ENCODE results near the gene SPSB4.

- TF ChIP-seq, protein P1, sequence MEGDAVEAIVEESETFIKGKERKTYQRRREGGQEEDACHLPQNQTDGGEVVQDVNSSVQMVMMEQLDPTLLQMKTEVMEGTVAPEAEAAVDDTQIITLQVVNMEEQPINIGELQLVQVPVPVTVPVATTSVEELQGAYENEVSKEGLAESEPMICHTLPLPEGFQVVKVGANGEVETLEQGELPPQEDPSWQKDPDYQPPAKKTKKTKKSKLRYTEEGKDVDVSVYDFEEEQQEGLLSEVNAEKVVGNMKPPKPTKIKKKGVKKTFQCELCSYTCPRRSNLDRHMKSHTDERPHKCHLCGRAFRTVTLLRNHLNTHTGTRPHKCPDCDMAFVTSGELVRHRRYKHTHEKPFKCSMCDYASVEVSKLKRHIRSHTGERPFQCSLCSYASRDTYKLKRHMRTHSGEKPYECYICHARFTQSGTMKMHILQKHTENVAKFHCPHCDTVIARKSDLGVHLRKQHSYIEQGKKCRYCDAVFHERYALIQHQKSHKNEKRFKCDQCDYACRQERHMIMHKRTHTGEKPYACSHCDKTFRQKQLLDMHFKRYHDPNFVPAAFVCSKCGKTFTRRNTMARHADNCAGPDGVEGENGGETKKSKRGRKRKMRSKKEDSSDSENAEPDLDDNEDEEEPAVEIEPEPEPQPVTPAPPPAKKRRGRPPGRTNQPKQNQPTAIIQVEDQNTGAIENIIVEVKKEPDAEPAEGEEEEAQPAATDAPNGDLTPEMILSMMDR (IDR thresholded peaks at IDR 0.05; ENCODE audit: low read depth, low read length, missing input control): no peak
- TF ChIP-seq RAD21 (IDR thresholded peaks at IDR 0.05) (no peak), TAF1 (conservative IDR thresholded peaks at IDR 0.05) (no peak), FOXA2 (IDR thresholded peaks at IDR 0.05) (no peak), EGR1 (IDR thresholded peaks at IDR 0.05; ENCODE audit: low read depth in 2 of 2) (no peak)
- TF ChIP-seq, protein P2, sequence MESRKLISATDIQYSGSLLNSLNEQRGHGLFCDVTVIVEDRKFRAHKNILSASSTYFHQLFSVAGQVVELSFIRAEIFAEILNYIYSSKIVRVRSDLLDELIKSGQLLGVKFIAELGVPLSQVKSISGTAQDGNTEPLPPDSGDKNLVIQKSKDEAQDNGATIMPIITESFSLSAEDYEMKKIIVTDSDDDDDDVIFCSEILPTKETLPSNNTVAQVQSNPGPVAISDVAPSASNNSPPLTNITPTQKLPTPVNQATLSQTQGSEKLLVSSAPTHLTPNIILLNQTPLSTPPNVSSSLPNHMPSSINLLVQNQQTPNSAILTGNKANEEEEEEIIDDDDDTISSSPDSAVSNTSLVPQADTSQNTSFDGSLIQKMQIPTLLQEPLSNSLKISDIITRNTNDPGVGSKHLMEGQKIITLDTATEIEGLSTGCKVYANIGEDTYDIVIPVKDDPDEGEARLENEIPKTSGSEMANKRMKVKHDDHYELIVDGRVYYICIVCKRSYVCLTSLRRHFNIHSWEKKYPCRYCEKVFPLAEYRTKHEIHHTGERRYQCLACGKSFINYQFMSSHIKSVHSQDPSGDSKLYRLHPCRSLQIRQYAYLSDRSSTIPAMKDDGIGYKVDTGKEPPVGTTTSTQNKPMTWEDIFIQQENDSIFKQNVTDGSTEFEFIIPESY (IDR thresholded peaks at IDR 0.05): no peak
- TF ChIP-seq, protein P3, sequence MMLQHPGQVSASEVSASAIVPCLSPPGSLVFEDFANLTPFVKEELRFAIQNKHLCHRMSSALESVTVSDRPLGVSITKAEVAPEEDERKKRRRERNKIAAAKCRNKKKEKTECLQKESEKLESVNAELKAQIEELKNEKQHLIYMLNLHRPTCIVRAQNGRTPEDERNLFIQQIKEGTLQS (IDR thresholded peaks at IDR 0.05): no peak
Measured at GRCh38 chr3:141015481-141015880, 35.7 kb upstream of the SPSB4 start.

Measured in liver (tissue), 3 donors.